HG03108 (cell line): ENCODE measurements around the gene KIF13A.
"Not testable (repeated sequence)": the region's sequence is repeated elsewhere in the genome, so short reads cannot be mapped to it uniquely, and the experiment has no call there.

ENCODE experiments used
- ATAC-seq: cut with Tn5 transposase; IDR thresholded peaks from one replicate; pipeline ENCODE4 v1.9.1; 2021; ENCODE audit warnings: moderate library complexity; ENCODE audit not compliant: unreplicated experiment

KIF13A gene

DNA sequence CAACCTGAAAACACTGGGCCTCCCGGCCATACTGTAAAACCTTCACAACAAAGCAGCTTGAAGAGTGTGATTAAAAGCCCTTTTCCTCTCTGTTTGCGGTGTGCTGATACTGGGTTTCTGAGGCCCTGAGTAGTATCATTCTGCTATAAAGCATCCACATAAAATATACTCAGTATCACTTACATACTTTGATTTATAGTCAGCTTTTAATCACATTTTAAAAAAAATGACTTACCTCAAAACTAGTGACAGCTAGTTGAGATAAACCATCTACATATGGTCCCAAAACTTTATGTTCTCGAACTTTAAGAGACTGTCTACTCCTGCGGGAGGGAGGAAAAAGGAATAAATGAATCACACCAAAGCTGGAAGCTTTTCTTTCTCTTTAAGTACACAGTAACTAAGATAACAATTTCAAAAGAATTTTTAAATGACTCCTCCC, 135.7 kb downstream of the KIF13A start:
- no peak for ATAC-seq

DNA sequence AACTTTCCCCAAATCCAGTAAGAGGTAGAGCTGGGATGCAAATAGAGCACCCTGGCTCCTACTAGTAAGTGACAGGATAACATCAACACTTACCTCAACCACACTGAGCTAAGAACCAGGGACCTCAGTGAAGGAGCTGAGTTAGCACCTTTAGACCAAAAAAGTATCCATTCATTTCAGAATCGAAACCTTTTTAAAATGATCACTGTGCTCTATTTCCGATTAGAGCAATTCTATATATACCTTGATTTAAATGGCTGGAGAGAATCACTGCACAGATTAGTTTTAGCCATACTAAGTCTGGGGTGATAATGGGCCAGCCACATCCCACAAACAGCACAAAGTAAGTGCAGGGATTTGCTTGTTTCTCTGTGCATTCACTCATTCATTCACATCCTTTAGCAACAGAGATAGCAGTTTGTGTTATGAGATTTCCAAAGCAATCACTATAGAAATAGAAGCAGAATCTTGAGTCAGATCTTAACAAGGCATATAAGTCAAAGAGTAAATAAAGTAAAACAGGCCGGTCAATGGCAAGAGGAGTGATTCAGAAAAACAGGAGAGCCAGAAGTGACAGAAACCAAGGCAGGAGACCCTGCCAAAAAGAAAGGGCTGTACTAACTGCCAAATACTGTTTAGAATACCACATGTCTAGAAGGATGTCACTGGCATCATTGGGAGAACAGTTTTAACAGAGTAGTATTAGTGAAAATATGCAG, 136.3 kb downstream of the KIF13A start:
- ATAC-seq = no peak

DNA sequence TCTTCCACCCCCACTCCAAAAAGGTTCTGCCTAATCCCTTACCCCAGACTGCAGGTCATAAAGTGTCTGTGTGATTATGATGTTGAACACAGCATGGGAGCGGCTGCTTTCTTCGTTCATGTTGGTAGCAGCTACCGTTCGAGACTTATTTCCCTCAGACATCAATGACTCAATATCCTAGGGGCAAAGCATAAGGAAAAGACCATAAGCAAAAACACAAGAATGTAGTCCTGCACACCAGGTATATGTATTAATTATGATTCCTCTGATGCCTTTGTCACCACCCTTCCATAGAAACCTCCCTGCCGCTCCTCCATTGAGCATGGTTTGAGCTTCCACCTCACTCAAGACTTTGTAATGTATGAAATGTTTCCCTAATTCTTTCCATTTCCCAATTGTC, 137.2 kb downstream of the KIF13A start:
- ATAC-seq = no peak

DNA sequence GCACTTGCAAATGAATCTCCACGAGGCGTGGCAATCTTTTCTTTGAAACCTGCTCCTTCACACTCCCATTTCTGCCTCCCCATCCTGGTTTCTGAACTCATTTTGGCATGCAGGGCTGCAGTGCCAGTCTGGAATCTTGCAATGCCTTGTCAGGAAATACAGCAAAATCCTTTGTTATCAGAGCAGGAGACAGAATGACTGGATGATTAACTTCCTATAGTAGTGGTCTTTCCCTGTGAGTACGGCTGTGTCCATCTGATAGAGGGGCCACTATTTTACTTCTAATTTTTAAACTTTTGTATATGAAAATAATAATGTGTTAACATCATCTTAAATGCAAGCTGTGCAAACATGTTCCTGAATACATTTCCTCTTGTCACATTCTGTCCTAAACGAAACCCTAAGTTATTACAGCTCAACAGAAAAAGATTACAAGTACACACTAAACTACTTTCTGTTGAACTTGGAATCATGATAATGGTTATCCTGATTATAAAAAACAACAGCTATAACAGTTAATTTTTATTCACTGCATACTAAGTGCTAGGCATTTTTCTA, 140.2 kb downstream of the KIF13A start:
- no peak for ATAC-seq

DNA sequence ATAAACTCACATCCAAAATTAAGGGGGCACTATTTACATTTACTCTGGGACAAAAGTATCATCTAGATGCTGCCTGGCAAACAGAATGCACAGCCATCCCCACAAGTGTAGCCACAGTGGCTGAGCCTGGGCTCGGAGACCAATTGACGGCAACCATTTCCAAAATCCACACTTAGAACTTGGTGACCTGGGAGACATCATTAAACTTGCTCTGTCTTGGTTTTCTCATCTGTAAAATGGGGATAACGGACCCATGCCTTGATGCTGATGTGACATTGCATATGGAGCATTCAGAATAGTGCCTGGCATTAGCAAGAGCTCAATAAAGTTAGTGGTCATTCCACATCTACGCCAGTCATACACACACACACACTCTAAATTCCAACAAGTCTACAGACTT, 140.7 kb downstream of the KIF13A start:
- ATAC-seq = no peak

DNA sequence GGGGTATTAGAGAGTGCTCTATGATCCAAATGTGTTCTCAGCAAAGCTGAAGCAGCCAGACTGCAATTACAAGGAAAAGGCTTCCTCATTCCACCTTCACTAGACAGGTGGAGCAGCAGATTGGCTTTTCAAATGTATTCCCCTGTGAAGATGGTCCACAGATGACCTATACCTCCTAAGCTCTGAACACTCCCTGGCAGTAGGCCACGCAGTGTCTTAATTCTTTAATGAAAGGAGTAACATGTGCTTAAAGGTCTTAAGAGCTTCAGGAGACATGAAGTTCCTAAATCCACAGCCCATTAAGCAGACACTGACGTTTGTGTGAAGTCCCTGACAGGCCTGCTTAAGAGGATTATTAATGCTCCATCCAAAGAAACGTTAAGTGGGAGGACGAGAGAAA, 141.8 kb downstream of the KIF13A start:
- ATAC-seq = no peak

DNA sequence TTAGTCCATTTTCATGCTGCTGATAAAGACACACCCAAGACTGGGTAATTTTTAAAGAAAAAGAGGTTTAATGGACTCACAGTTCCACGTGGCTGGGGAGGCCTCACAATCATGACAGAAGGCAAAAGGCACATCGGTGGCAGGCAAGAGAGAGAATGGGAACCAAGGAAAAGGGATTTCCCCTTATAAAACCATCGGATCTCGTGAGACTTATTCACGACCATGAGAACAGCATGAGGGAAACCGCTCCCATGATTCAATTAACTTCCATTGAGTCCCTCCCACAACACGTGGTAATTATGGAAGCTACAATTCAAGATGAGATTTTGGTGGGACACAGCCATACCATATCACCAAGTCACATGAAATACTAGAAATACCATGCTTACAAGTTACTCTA, 142.5 kb downstream of the KIF13A start:
- ATAC-seq = not testable (repeated sequence)

DNA sequence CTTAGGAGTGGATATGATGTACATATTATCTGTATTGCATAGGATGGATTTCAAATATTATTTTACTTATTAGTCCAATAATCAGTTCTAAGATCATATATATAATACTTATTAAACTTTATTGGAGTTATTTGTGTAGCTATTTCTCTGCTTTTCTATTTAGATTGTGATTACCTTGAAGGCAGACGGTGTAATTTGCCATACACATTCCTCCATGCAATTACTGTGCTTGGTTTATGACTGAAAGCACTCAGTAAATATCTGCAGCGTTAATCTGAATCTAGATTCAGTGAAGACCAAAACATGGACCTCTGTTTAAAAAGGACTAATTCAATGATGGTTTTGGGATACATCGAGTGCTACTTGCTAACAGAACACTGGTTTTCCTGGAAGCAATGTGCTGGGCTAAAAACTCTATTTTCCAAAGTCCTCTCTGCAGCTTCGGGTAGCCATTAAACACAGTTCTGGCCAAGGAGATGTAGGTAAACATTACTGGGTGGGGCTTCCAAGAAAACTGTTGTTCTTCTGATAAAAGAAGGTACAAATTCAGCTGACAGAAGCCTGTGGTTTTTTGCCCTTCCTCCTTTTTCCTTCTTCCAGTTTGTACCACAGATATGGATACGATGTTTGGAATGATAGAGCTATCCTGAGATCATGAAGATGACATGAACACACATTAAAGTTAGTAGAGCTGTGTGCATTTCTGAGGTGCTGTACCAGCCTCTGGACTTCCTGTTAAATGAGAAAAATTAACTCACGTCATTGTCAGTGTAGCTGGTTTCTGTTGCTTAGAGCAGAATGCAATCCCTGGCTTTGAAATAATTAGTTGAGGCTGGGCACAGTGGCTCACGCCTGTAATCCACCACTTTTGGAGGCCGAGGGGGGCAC, 144.3 kb downstream of the KIF13A start:
- ATAC-seq = no peak

DNA sequence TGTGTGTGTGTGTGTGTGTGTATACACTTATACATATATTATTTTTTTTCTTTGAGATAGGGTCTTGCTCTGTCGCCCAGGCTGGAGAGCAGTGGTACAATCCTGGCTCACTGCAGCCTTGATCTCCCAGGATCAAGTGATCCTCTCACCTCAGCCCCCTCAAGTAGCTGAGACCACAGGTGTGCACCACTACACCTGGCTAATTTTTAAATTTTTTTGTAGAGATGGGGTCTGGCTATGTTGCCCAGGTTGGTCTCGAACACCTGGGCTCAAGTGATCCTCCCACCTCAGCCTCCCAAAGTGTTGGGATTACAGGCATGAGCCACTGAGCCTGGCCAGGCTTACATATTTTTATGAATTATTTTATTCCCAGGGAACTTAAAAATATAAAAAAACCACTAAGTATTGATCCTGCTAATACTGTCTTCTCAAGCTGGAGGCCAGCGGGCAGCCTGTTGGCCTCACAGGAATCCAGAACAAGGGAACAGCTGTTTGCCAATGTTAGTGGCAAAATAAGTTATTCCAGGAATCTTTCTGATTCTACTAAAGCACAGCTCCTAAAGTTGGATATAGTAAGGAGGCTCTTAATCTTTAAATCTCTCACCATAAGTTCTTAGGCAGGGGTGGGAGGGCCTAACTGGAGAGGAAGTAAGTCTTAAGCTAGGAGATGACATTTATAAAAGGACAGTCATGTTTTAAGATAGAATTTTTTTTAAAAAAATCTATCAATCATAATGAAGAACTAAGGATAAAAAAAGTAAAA, 145.2 kb downstream of the KIF13A start:
- no peak for ATAC-seq

DNA sequence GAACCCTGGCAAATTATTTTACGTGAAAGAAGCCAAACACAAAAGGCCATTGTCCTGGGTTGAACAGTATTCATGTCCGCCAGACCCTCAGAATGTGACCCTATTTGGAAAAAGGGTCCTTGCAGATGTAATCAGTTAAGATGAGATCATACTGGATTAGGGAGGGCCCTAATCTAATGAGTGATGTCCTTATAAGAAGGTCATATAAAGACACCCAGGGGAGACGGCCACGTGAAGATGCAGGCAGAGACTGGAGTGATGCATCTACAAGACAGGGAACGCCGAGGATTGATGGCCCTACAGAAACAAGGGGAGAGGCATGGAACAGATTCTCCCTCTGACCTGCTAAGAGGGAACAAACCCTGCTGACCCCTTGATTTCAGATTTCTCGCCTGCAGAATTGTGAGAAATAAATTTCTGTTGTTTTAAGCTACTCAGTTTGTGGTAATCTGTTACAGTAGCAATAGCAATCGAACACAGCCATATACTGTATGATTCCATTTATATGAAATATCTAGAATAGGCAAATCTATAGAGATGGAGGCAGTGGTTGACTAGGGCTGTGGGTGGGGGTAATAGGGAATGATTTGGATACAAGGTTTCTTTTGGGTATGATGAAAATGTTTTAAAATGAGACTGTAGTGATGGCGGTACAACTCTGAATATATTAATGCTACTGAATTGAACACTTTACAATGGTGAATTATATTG, 147.8 kb downstream of the KIF13A start:
- no peak for ATAC-seq

DNA sequence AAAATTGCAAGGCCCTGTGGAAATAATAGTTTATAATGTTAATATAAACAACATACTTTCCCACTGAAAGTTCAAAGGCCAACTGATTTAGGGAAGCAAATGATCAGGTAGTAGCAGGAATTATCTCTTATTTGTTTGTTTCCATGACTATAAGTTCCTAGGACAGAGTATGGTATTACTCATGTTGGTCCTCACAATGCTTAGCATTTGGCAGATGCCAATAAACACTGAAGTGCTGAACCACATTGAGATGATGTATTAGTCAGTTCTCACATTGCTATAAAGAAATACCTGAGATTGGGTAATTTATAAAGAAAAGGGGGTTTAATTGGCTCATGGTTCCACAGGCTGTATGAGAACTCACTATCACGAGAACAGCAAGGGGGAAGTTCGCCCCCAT, 151.1 kb downstream of the KIF13A start:
- ATAC-seq = no peak

DNA sequence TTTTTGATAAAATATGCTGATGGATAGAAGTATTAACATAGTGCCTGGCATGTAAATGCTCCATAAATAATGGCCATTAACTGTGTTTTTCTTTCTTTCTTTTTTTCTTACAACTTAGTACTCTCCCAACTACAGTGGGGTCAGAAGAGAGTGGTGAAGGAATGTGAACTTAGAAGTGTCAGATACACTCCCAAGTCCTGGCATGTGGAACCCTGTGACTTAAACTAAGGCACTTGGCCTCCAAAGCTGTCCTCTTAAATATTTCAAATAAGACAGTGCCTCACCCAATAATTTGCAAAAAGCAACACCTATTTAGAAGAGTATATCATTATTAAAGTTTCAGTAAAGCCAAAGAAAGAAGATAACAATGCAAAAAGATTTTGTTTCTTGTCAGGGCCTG, 151.7 kb downstream of the KIF13A start:
- no peak for ATAC-seq

DNA sequence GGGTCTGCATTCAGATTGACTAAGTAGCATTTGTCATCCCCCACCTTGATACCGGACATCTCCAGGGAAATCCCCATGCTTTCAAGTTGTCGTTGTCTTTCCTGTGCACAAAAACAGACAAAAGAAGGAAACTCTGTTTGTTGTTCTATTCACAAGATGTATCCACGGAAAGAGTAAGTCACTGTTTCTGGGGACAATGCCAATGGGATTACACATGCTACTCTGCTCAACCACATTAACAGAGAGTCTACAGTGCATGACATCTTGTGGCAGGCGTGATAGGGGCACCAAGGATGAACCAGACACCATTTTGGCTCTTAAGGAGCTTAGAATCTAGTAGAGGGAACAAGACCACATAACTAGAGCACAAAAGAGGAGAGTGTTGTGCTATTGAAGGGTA, 156.3 kb downstream of the KIF13A start:
- no peak for ATAC-seq

DNA sequence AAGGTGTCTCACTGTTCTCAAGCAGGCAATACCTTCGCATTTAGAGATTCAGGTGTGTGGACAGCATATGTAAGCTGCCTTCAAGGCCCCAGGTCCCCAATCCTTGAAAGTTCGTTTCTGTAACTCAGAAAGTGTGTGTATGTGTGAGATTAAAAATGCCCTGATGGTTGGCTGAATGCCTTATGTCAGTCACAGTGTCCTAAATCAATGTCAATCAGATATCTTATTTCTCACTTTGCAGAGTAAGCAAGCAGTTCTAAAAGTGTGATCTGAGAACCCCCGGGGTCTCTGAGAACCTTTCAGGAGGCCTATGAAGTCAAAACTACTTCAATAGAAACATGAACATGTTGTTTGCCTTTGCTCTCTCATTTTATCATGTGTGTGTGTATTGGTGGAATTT, 157.5 kb downstream of the KIF13A start:
- no peak for ATAC-seq

DNA sequence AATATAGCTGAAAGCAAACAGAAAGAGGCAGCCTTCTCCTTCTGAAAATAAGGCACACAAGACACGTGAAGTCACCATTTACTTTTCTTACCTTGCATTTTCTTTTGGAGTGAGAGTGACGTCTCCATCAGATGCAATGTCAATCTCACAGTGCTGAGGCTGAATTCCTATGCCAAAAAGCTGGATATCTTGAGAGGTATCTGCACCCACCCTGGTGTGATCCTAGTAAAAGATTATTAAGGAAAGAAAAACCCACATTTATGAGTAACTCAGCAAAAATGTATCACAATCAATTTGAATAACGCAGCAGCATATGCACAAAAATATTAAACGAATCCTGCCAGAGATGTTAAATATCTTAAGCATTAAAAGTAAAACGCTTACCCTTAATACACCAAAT, 159.3 kb downstream of the KIF13A start:
- ATAC-seq = no peak

DNA sequence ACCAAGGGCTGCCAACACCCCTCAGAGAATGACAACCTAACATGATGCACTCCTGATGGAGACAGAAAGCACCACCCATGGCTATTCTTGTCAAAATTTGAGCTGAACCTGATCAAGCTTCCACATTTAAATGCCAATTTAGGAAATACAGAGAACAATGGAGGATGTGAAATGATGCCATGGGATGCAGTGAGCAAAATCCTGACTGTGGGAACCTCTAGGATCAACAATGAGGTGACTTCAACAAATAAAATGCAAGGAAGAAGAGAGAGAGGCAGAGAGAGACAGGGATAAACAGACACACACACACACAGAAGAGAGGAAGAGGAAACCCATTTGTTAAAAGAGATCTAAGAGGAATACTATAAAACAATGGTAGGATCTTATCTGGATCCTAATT, 161.1 kb downstream of the KIF13A start:
- no peak for ATAC-seq

DNA sequence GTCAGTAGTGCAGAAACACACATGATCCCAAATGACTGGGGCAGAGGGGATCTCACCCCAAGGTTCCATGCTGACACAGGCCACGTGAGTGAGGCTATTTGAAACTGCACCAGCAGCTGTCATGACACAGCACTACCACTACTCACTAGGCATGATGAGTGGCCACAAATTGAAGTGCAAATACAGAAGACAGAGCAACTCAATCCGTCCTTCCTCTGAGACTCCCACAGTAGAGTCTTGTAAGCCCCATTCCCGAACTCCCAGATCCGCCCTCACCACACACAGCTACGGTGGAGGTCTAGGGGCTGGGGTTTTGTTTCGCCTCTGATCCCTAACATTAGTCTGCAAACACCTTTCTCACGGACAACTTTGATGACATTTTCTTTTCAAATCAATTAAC, 167.4 kb downstream of the KIF13A start:
- ATAC-seq = no peak

DNA sequence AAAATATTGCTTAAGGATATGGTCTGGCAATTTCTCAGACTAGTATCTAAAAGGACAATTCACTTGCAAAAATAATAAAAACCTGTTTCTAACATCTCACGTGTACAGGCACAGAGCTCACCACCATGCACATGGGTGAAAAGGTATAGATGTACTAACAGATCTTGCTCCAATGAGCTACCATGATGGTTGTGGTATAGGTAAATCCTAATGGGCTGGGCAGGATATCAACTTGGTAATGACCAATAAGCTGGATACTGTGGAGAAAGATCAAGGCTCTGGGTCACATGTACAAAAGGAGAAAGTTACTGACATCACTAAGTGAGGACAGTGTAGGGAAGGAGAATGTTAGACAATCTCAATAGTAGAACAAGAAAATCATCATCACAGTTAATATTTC, 169.7 kb downstream of the KIF13A start:
- no peak for ATAC-seq

DNA sequence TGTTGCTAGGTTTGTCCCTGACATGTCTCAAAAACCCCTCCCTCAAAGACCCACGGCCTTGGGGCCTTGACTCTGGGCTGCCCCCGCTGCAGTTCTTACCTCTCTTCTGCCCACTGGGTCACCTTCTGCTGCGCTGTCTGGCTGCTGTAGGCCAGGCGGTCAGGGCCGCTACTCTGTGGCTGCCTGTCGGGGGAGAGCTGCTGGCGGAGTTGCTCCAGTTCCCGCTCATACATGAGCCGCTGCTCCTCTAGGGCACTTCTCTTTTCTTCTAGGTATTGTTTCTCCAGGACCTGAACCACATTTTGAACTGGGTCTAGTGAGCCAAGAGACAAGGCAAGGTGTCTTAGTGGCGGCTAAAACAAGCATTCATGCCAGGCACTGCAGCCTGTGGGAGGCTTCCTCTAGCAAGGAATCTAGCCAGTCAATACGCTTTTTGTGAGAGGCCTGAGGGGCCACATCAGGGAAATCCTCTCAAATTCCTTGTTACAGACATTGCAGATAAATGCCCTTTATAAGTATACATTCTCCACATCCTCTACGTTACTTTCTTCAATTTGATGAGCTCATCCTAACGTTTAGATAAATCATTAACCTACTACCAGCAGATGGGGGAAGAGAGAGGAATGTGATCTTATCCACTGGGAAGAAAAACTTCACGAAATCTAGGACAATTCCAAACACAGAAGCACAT, 170.4 kb downstream of the KIF13A start:
- no peak for ATAC-seq

DNA sequence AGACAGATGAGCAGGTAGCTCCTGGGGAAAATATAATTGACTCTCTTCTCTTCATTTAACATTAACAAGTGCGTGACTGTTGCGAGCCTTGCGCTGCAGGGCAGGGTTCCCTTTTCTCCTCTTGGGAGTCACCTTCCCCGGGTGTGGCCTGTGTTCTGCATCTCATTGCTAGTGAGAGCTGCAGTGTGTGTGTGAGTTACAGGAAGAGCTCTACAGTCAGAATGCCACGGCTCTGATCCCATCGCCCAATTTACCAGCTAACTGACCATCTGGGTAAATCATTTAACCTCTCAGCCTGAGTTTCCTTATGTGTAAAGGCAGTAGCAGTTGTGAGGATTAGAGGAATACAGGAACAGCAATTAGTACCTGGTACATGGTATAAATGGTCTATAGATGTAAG, 173.9 kb downstream of the KIF13A start:
- ATAC-seq = no peak
